Stimulated activated naive CD4-positive, alpha-beta T cell (primary cell): ENCODE data around the gene ZDHHC19.
"Not testable (repeated sequence)": the region's sequence is repeated elsewhere in the genome, so short reads cannot be mapped to it uniquely, and the experiment has no call there.

Experiments
- DNase-seq, 6 experiments: peaks; one replicate each; lab custom pipeline; 2025; lab: John Stamatoyannopoulos, UW

The ZDHHC19 gene

GRCh38 chr3:196210673-196211556 lies at the start of gene ZDHHC19:
ZDHHC19 (minus strand) TSS chr3:196211400; CDS start chr3:196211315, 85 bp downstream.
- DNase-seq, result no peak

GRCh38 chr3:196260784-196261183 lies 49.6 kb upstream of the ZDHHC19 start:
- DNase-seq, result no peak

- no peak for DNase-seq
Observed at GRCh38 chr3:196255776-196256175, 44.6 kb upstream of the ZDHHC19 start.

- no peak for DNase-seq
Observed at GRCh38 chr3:196254376-196255283, 43.4 kb upstream of the ZDHHC19 start.

GRCh38 chr3:196251918-196252317 lies 40.7 kb upstream of the ZDHHC19 start:
- DNase-seq, result no peak

GRCh38 chr3:196246612-196247308 lies 35.6 kb upstream of the ZDHHC19 start:
- no peak for DNase-seq

GRCh38 chr3:196244166-196244565 lies 33.0 kb upstream of the ZDHHC19 start:
- not testable (repeated sequence) for DNase-seq

- no peak for DNase-seq
Observed at GRCh38 chr3:196241704-196242103, 30.5 kb upstream of the ZDHHC19 start.

GRCh38 chr3:196240424-196240823 lies 29.2 kb upstream of the ZDHHC19 start:
- no peak for DNase-seq

- no peak for DNase-seq
Observed at GRCh38 chr3:196238612-196239560, 27.7 kb upstream of the ZDHHC19 start.

- DNase-seq, result no peak
Observed at GRCh38 chr3:196237203-196237602, 26.0 kb upstream of the ZDHHC19 start.

GRCh38 chr3:196236223-196236622 lies 25.0 kb upstream of the ZDHHC19 start:
- no peak for DNase-seq

- DNase-seq, result no peak
Observed at GRCh38 chr3:196235452-196236122, 24.4 kb upstream of the ZDHHC19 start.

- no peak for DNase-seq
Observed at GRCh38 chr3:196232882-196233251, 21.7 kb upstream of the ZDHHC19 start.

GRCh38 chr3:196232154-196232881 lies 21.1 kb upstream of the ZDHHC19 start:
- no peak for DNase-seq

- no peak for DNase-seq
Observed at GRCh38 chr3:196227629-196228493, 16.7 kb upstream of the ZDHHC19 start.

- no peak for DNase-seq
Observed at GRCh38 chr3:196227121-196227561, 15.9 kb upstream of the ZDHHC19 start.

- no peak for DNase-seq
Observed at GRCh38 chr3:196225763-196226364, 14.7 kb upstream of the ZDHHC19 start.
